NCI-H2227 treated with DMSO at 0.1 percent for 48 hours (cell line): ENCODE measurements around the gene PHF20.
"Not testable (repeated sequence)": the region's sequence is repeated elsewhere in the genome, so short reads cannot be mapped to it uniquely, and the experiment has no call there.

Experiments used
- DNase-seq: peaks from one replicate; lab custom pipeline; 2025; lab: John Stamatoyannopoulos, UW

The PHF20 gene

GRCh38 chr20:35885212-35885611, 113.4 kb downstream of the PHF20 start:
- no peak for DNase-seq

DNA sequence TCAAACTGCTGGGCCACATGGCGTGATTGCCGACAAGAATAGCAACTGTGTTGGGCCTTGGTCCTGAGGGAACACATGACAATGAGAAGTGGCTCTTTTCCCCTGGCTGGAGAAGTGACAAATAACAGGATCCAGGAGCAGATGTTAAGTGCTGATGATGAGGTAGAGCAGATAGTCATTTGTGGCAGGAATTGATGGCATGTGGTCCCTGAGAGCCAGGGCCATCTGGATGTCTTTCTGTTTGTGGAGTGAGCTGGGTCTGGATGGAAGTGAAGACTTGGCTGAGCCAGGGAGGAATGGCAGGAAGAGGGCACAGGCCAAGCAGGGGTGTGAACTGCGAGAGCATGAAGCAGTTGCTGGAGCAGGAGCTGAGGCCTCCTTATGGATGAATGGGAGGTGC, 114.7 kb downstream of the PHF20 start:
- DNase-seq = peak; percentile 25

- DNase-seq = no peak
Measured at GRCh38 chr20:35887393-35888064, 115.7 kb downstream of the PHF20 start.

DNA sequence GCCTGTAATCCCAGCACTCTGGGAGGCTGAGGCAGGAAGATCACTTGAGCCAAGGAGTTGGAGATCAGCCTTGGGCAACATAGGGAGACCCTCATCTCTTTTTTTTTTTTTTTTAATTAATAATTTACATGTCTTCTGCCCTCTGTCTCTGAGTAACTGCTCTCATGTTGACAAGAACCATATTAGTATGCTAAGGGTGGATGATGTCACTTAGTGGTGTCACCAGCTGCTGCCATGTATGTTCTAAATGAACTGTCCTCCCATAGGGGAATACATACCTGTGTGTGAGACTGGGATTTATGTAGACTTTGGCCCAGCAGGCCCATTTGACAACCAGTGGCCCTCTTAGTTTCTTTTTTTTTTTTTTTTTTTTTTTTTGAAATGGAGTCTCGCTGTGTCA, 116.8 kb downstream of the PHF20 start:
- no peak for DNase-seq

- no peak for DNase-seq
Measured at GRCh38 chr20:35891375-35891774, 119.6 kb downstream of the PHF20 start.

DNA sequence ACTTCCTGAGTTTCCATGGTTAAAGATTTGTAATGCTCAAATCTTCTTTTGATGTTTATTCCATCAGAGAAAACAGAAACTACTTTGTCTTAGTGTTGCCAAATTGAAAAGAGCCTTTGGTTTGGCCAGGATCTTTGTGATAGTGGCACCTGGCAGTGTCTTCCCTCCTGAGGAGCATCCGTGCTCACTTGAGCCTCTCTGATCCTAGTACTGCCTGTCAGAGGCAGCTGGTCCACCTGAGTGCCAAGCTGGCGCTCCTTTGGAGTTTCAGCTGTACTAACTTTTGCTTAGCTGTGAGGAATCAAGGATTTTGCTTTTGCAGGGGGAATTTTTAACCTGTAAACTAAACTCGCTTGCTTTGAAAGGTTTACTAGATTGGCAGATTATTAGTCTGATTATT, 121.1 kb downstream of the PHF20 start:
- no peak for DNase-seq

GRCh38 chr20:35893942-35894341, 122.1 kb downstream of the PHF20 start:
- DNase-seq = no peak

GRCh38 chr20:35895516-35895915, 123.7 kb downstream of the PHF20 start:
- DNase-seq = not testable (repeated sequence)

GRCh38 chr20:35899064-35899463, 127.2 kb downstream of the PHF20 start:
- DNase-seq = no peak

GRCh38 chr20:35901230-35901629, 129.4 kb downstream of the PHF20 start:
- not testable (repeated sequence) for DNase-seq

DNA sequence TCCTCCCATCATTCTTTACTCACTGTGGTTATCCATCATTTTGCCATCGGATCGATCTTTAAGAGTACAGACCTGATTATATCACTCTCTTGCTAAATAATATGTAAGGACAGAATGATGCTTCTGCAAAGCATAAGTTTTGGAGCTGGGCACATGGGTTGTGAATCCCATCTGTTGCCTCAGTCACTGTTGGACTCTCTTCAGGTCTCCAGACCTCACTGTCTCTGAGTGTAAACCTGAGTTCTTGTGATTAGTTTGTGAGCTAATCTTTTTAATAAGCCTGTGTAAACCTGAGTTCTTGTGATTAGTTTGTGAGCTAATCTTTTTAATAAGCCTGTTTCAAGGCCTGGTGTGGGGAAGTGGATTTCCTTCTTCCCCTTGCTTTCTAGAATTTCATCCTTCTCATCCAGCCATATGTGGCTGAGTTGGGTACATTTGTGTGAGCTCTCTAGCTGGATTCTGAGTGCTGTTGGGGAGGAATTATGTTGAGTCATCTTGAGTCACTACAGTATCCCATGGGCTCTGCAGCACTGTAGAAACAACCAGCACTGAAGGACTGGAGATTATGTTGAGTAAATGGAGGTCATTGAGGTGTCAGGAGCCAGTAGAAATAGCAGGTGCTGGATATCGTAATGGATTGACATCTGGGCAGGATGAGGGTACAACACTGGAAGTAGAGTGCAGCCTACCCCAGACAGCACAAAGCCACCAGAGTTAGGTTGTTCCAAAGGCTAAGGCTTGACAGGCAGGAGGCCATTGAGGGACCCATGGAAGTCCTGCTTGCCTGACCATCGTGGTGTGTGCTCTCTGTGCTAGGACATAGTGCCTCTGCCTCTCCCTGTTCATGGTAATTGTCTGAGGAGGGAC, 130.1 kb downstream of the PHF20 start:
- DNase-seq = peak; percentile 15

DNA sequence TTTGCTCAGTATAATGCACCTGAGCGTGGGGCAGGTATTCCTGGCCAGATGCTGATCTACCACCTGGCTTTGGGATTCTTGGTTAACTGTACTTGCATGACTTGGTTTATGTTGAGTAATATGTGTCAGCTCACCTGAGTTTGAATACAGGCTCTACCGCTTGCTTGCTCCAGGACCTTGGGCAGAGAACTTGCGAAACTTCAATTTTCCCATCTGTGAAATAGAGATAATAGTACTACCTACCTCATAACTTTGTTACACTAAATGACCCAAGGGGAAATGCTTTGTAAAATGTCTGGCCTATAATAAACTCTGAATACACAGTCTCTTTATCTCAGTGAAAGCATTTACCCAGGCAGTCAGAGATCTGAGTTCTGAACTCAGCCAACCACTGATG, 130.7 kb downstream of the PHF20 start:
- no peak for DNase-seq

- no peak for DNase-seq
Measured at GRCh38 chr20:35903843-35904242, 132.0 kb downstream of the PHF20 start.

GRCh38 chr20:35904982-35905663, 133.3 kb downstream of the PHF20 start:
- DNase-seq = no peak

DNA sequence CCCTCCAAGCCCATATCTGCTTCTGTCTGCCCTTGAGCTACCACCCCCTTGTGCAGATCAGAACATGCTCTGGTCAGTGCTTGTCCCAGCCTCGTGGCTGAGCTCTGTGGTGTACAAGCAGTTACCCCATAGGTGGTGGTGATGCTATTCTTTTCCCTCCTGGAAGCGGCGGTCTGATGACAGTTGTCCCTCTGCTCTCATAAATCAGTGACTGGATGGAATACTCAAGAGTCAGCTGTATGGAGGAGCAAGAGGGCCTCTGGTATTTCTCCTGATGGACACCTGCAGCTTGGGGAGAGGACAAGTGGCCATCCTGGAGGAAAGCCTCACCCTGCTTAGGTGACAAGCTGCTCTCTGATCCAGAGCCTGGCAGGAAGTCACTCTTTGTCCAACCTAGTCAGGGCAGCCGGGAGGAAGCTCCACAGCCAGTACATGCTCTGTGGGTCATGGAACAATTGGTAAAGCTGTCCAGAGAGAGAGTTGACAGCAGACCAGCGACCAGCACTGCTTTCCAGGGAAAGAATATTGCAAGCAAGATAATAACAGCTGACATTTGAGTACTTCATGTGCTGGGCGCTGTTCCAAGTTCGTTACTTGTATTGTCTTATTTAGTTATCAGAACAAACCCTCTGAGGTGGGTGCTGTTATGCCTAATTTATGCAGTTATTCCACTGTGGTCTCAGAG, 135.3 kb downstream of the PHF20 start:
- no peak for DNase-seq

GRCh38 chr20:35908007-35908406, 136.2 kb downstream of the PHF20 start:
- no peak for DNase-seq

GRCh38 chr20:35909176-35909575, 137.4 kb downstream of the PHF20 start:
- no peak for DNase-seq

GRCh38 chr20:35909796-35910195, 138.0 kb downstream of the PHF20 start:
- DNase-seq = no peak

- no peak for DNase-seq
Measured at GRCh38 chr20:35910254-35910653, 138.4 kb downstream of the PHF20 start.

DNA sequence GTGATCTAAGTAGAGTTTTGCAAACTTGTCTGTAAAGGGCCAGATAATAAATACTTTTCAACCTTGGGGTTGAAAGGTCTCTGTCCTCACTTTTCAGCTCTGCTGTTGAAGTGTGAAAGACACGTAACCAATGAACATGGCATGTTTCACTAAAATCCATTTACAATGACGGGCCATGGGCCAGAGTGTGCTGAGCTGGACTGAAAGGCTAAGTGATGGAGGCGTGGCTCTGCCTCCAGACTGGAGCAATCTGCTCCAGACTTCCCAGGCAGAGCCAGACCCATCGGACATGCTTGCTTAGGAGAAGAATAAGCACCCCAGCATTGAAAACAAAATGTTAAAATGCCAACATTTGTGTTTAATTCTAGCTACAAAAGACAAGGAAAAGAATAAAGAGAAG, 141.1 kb downstream of the PHF20 start:
- no peak for DNase-seq

DNA sequence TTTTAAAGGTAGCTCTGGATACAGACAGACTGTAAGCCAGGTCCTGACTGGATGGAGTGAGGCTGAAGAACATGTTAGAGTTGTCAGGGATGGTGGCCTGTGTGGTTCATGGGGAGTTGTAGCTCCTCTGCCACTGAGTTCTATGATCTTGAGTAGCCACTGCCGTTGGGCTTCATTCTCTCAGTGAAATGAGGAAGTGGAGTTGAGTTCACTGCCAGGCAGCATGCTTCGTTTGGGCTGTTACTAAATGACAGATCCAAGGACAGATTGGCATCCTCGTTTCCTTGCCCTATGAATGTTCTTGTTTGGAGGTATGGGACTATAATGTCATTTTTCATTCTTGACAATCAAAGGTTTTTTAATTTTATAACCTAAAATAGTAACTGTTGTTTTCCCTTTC, 145.3 kb downstream of the PHF20 start:
- no peak for DNase-seq

DNA sequence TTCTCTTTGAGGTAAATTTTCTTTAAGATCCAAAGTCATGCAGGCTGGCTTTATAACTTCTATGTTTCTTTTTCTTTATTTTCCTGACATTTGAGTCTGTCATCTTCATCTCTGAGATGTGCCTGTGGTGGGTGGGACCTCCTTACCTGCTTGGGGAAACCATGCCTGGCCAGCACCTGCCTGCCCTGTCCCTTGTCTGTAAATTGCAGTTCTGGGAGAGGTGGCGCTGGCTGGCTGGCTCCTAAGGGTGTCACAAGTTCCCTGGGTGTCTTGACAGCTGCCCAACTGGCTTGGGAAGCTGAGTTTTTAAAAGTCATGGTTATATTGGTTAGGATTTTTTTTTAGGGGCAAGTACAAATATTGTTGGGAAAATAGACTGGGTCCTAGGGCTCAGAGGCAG, 146.2 kb downstream of the PHF20 start:
- DNase-seq = no peak
